ENCODE data around the gene IRAK1. TPM values are rescaled to one million over a fixed set of nuclear protein-coding genes. Genes with fewer than 3 reads are reported as not detected.

The IRAK1 gene
- total and polyA plus RNA-seq, 2 of the 8 experiments (the other 6 are each of a cell fraction or from before 2014, with no cell fraction given), result 26.6 to 41.7 TPM

- Histone ChIP-seq H2BK20ac (ENCODE audit: low read length) (no peak overlapping the region), H4K20me1 (replicated peaks in 1 of 2; ENCODE audit: control insufficient read depth in 1 of 2, insufficient read depth in 2 of 2, low read length in 2 of 2) (peaks cover 0 to 3% of the 10 kb centered on the region in 2 experiments), H3K18ac (ENCODE audit: extremely low read depth, low read length) (no peak overlapping the region), H3K4ac (replicated peaks; ENCODE audit: insufficient read length, low read depth, low read length) (no peak overlapping the region), H3K9ac (replicated peaks in 1 of 4; ENCODE audit: extremely low read depth in 1 of 4, low read depth in 3 of 4, low read length in 3 of 4) (no peak overlapping the region), H3K23ac (ENCODE audit: insufficient read length) (no peak overlapping the region), H3K9me3 (ENCODE audit: insufficient read depth in 2 of 2, low read depth in 1 of 2, low read length in 1 of 2) (no peaks in the 10 kb centered on the region), H2BK120ac (replicated peaks; ENCODE audit: low read depth, low read length) (no peak overlapping the region), H4K5ac (ENCODE audit: insufficient read length, low read depth, low read length) (no peak overlapping the region), H3K14ac (ENCODE audit: insufficient read length) (no peak overlapping the region), H3K56ac (replicated peaks; ENCODE audit: insufficient read length, low read depth, low read length) (no peak overlapping the region), H2BK15ac (ENCODE audit: low read length) (no peak overlapping the region), H2BK12ac (ENCODE audit: low read depth, low read length) (no peak overlapping the region), H2AFZ (ENCODE audit: low read length) (no peak overlapping the region), H2BK5ac (ENCODE audit: low read depth, low read length) (no peak overlapping the region), H4K8ac (ENCODE audit: extremely low read depth, insufficient read depth, low read length) (no peak overlapping the region), H3K4me3 (ENCODE audit: extremely low read depth in 1 of 4, insufficient read depth in 2 of 4, low read depth in 3 of 4, low read length in 4 of 4) (no peak overlapping the region), H3K27me3 (replicated peaks in 1 of 4; ENCODE audit: control insufficient read depth in 3 of 4, extremely low read depth in 1 of 4, insufficient read depth in 3 of 4, low read length in 3 of 4) (no peaks in the 10 kb centered on the region), H3K79me1 (ENCODE audit: low read depth, low read length) (peaks cover 7% of the 10 kb centered on the region; the same call in 1 of the 2 replicates), H3K27ac (ENCODE audit: low read depth, low read length) (no peak overlapping the region), H3K4me1 (replicated peaks in 1 of 4; ENCODE audit: control insufficient read depth in 3 of 4, insufficient read depth in 4 of 4, low read length in 3 of 4) (peaks cover 0 to 3% (median under 1%) of the 10 kb centered on the region in 4 experiments; a peak in 3 of 7 replicates), H2AK5ac (ENCODE audit: low read depth, low read length) (no peak overlapping the region), H3K36me3 (ENCODE audit: control insufficient read depth in 2 of 4, insufficient read depth in 4 of 4, low read length in 3 of 4) (no peaks in the 10 kb centered on the region), H3K23me2 (ENCODE audit: low read depth, low read length) (no peaks in the 10 kb centered on the region), H3K4me2 (ENCODE audit: insufficient read depth in 1 of 2, low read depth in 2 of 2, low read length in 2 of 2) (no peak overlapping the region), H3K79me2 (ENCODE audit: control insufficient read depth in 1 of 2, insufficient read depth in 2 of 2, low read length in 2 of 2) (peaks cover 0 to 49% of the 10 kb centered on the region in 2 experiments; a peak in 2 of 4 replicates), H4K91ac (replicated peaks; ENCODE audit: insufficient read length, low read length) (no peak overlapping the region)
- CTCF ChIA-PET (ENCODE audit: partially characterized antibody), result interaction anchor here (1.2 kb wide), 2 partner anchors 15 to 29 kb away, joined by 3 to 5 read pairs; no protein-coding TSS in a partner anchor
- FAIRE-seq, result no peak
- POLR2A ChIA-PET (ENCODE audit: partially characterized antibody), result no interaction called here
- no peak for DNase-seq (ENCODE audit: low read depth in 1 of 2, low spot score in 2 of 2)
- WGBS, 2 experiments (ENCODE audit: extremely low coverage in 1 of 2, insufficient coverage in 1 of 2, insufficient read length in 1 of 2, insufficient replicate concordance in 2 of 2, low coverage in 1 of 2, low lambda C conversion rate in 2 of 2, missing lambda C conversion rate in 1 of 2), result 83% methylated on average over 4 of the region's 4 CpGs; no CpG with 5 or more reads in 1 of the 2 experiments
- TF ChIP-seq SAP30 (IDR thresholded peaks at IDR 0.05; ENCODE audit: insufficient read depth, insufficient replicate concordance, low read length) (no peak), CEBPB (IDR thresholded peaks at IDR 0.05; ENCODE audit: low read depth, low read length) (no peak), POU5F1 (IDR thresholded peaks at IDR 0.05; ENCODE audit: low read depth, low read length) (no peak), RFX5 (IDR thresholded peaks at IDR 0.05; ENCODE audit: borderline replicate concordance, low read depth, low read length) (no peak), EGR1 (IDR thresholded peaks at IDR 0.05; ENCODE audit: borderline replicate concordance, low read depth, low read length) (no peak), CHD1 (IDR thresholded peaks at IDR 0.05; ENCODE audit: low read depth, low read length) (no peak), EP300 (IDR thresholded peaks at IDR 0.05; ENCODE audit: borderline replicate concordance in 1 of 2, low read depth in 2 of 2, low read length in 2 of 2) (no peak), YY1 (IDR thresholded peaks at IDR 0.05; ENCODE audit: low read depth, low read length) (no peak), TCF12 (IDR thresholded peaks at IDR 0.05; ENCODE audit: low read depth, low read length) (no peak), TBP (IDR thresholded peaks at IDR 0.05; ENCODE audit: low read depth, low read length) (no peak), BCL11A (IDR thresholded peaks at IDR 0.05; ENCODE audit: low read depth in 2 of 2, low read length in 2 of 2) (no peak), ATF2 (IDR thresholded peaks at IDR 0.05; ENCODE audit: low read length) (no peak)
Measured at GRCh38 chrX:154046940-154047610, 27.4 kb upstream of the IRAK1 start.
